Stromal cell of bone marrow (primary cell): ENCODE data around the gene RNF103.
A peak's percentile ranks its signal among the peaks of the same experiment; 100 is the strongest.
"Not testable (repeated sequence)": the region's sequence is repeated elsewhere in the genome, so short reads cannot be mapped to it uniquely, and the experiment has no call there.

ENCODE experiments used
- DNase-seq: peaks from one replicate; pipeline ENCODE4 v3.0.0-alpha.2; 2012; ENCODE audit warnings: low read depth

The RNF103 gene, protein sequence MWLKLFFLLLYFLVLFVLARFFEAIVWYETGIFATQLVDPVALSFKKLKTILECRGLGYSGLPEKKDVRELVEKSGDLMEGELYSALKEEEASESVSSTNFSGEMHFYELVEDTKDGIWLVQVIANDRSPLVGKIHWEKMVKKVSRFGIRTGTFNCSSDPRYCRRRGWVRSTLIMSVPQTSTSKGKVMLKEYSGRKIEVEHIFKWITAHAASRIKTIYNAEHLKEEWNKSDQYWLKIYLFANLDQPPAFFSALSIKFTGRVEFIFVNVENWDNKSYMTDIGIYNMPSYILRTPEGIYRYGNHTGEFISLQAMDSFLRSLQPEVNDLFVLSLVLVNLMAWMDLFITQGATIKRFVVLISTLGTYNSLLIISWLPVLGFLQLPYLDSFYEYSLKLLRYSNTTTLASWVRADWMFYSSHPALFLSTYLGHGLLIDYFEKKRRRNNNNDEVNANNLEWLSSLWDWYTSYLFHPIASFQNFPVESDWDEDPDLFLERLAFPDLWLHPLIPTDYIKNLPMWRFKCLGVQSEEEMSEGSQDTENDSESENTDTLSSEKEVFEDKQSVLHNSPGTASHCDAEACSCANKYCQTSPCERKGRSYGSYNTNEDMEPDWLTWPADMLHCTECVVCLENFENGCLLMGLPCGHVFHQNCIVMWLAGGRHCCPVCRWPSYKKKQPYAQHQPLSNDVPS

DNA sequence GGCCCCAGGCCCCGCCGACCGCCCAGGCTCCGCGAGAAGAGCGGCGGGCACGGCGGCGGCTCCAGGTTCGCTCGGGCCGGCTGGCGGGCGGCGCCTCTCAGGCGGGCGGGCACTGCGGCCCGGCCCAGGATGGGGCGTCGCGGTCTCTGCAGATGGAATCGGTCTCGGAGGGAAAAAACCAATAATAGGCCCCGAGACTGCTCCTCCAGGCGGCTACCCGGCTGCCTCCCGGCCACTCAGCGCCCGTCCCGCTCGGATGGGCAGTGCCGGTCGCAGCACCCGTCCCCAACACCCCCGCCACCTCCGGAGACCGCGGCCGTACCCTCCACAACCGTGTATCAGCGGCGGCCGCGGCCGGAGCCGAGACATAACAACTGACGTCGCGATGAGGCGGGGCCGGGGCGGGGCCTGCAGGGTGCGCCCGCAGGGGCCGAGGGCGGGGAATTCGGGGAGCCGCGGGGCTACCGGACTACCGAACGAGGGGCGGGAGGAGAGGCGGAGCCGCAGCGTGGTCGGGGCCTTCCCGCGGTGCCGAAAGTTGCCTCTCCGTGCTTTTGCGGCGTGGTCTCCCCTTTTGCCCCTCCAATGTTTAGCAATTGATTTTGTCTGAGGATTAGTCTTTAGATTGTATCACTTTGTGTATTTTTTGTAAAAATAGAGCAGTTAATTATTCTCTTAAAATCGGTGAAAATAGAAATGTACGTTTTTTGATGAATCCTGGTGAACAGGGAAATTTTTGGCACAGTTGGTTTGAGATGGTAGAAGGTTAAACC, at the start of gene RNF103:
RNF103 (minus strand) TSS at position 372 of the 773 bp plus-strand sequence. CDS start 979 bp downstream, outside the sequence.
- DNase-seq = peak; percentile 87

DNA sequence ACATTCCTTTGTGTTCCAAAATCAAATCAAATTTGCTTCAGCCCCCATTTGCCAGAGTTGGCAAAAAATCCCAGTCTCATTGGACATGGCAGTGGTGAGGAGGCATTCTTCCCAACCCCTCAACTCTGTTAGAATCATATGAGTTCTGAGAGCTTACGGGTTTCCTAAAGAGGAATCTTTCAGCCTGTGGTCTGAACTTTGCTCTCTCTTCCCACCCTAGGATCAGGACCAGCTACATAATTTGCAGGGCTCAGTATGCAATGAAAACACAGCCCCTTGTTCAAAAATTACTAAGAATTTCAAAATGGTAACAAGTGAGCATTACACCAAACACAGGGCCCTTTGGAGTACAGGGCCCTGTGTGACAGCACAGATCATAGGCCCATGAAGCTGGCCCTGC, 49.3 kb upstream of the RNF103 start:
- no peak for DNase-seq

DNA sequence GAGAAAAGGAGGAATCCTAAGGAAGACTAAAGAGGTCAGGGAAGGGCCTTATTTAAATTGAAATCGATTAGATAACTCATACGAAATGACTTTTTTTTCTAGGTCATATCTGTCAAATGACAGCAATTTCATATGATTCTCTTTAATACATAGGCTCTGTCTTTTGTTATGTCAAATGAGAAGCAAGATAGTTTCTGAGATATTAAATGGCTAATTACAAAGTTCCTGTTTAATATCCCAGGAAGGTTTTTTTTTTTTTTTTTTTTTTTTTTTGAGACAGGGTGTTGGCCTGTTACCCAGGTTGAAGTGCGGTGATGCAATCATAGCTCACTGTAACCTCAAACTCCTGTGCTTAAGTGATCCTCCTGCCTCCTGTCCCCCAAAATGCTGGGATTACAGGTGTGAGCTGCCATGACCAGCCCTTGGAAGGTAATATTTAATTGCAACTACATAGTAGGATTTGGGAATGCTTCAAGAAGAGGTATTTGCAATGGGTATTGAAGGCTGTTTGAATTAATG, 48.4 kb upstream of the RNF103 start:
- DNase-seq = no peak

DNA sequence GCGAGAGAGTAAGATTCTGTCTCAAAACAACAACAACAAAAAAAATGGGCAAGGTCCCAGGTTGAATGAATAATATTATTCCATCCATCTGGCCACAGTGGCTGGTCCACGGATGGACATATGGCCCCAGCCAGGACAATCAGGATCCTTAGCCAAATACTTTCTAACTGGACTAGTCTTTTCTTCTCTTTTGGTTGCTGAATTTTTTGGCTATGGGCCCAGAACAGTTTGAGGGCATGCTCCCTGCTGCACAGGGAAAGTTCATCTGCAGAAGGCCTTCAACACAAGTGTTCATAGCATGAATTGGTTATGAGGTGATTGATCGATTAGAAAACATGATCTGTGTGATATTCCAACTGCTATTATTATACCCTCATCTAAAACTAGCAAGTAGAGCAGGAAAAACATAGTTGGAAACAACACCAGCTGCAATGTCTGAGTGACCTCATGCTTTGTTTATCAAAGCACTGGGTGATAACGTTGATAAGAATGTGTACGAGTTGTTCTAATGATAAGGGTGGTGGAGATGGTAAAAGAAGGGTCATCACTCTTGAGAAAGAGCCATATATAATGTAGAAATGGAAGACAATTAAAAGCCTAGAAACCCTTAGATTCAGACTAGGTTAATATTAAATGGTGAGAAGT, 47.8 kb upstream of the RNF103 start:
- peak; percentile 3 for DNase-seq

DNA sequence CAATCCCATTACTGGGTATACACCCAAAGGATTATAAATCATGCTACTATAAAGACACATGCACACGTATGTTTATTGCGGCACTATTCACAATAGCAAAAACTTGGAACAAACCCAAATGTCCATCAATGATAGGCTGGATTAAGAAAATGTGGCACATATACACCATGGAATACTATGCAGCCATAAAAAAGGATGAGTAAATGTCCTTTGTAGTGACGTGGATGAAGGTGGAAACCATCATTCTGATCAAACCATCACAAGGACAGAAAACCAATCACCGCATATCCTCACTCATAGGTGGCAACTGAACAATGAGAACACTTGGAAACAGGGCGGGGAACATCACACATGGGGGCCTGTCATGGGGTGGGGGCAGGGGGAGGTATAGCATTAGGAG, 45.7 kb upstream of the RNF103 start:
- not testable (repeated sequence) for DNase-seq

DNA sequence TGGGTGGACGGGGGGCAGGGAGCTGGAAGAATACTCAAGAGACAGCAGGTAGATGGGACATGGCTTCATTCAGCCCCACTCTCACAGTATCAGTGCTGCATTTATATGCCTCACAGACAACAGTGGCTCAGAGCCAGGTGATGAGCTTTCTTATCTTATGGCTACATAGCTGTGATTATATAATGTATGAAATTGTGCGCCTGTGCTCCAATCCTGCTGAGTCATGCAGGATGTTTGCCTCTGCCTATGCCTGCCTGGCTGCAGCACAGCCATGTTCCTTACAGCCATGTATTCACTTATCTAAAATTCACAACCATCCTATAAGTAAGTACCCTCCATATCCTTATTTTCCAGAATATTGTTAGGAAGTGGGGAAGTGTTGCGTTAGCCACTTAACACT, 37.7 kb upstream of the RNF103 start:
- DNase-seq = no peak

DNA sequence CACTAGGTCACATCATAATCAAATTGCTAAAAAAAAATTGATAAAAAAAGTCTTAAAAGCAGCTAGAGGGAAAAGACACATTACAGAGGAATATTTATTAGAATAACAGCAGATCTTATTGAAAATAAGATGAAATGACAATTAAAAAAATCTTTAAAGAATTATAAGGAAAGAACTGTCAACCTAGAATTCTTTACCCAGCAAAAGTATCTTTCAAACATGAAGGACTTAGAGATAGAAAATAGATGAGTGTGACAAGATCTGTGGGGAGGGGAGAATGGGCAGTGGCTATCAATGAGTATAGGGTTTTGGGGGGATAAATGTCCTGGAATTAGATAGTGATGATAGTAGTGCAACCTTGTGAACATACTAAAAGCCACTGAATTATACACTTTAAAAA, 26.5 kb upstream of the RNF103 start:
- DNase-seq = no peak

DNA sequence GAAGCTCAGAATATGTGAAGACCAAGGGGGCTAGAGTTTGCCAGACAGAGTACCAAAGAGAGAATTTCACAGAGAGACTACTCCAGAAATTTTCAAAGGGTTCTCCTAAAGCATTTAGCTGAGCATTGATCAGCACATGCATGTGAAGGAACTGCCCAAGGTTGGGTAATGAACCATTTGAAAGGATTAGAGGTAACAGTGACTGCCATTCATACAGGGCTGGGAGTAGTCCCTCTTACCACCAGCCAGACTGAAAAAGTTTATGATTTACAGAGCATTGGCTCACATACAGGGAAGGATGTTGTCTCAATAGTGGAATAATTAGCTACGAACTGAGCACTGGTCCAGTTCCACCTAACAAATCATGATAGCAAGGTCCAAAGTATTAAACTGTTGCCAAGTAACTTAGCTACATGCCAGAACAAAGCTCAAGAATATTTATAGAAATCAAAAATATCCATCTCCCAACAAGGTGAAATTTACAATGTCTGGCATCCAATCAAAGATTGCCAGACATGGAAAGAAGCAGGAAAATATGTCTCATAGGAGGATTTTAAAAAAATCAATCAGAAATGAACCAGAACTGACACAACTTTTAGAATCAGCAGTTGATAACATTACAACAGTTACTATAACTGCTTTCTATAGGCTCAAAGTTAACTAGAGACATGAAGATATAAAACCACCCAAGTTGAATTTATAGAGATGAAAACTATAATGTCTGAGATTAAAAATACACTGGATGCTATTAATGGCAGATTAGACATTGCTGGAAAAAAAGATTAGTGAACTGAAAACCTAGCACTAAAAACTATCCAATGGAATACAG, 25.7 kb upstream of the RNF103 start:
- DNase-seq = no peak

DNA sequence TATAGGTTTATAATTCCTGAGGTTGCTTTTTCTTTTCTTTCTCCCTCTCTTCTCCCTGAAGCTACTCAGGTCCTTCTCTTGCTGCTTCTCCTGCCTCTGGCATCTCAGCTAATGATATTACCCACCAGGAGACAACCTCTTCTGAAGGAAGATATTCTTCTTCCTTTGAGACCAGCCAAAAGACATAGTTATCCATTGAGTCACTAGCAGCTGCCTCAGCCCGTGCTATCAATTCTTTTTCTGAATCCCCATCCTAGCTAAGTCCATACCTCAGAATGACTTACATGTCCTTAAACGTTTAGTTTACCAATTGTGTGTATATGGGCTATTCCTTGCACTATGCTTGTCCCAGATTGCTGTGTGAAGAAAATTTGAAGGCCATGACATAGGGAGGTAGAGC, 25.0 kb upstream of the RNF103 start:
- DNase-seq = no peak

DNA sequence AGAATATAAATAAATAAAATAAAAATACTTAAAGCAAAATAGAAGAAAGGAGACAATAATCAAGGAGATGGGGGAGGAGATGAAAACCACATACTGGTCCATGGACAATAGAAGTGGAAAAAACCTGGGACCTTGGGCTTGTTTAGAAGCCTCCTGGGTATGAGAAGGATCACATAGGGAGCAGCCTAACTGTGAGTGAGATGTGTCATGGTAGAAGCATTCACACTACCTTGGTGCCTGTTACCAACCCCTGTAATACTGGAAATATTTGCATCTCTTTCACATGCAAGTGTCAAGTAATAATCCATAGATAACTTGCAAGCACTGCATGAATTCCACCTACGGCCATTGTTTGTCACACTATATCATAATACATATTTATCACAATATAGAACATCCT, 23.2 kb upstream of the RNF103 start:
- DNase-seq = no peak

DNA sequence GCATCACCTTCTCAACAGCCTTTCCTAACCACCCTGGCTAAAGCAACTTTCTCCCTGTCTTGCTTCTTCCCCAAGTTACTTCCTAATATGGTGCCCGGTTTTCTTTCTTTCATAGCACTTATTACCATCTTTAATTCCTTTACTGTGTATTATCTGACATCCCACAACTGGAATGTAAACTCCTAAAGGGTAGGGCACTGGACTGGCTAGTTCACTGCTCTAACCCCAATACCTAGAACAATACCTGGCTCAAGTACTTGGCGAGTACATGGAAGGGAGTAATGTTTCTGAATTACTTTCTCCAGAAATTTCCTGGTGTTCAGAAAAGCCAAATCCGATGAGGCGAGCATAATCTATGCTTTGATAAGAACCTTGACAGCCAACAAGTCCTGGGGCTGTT, 22.7 kb upstream of the RNF103 start:
- no peak for DNase-seq

DNA sequence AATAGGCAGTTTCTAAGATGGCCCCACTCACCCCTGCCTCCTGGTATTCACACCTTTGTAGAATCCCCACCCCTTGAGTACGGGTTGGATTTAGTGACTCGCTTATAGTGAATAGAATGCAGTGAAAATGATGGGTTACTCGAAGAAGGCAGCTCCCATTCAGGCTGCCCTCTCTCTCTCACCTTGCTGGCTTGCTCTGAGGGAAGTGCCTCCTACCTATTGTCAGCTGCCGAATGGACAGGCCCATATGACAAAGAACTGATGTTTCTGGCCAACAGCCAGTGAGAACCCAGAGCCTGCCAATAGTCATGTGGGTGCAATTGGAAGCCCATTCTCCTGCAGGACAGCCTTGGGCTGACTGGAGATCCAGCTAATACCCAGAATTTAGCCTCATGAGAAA, 22.1 kb upstream of the RNF103 start:
- no peak for DNase-seq

DNA sequence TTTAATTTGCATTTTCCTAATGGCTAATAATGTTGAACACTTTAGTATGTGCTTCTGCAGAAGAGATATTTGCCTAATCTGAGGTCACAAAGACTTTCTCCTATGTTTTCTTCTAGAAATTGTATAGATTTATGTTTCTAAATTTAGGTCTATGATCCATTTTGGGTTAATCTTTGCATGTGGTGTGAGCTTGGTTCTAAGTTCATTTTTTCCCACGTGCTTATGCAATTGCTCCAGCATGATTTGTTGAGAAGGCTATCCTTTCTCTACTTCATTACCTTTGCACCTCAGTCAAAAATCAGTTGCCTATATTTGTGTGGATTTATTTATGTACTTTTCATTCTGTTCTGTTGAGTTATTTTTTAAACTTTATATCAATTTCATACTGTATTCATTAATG, 15.0 kb upstream of the RNF103 start:
- DNase-seq = no peak

DNA sequence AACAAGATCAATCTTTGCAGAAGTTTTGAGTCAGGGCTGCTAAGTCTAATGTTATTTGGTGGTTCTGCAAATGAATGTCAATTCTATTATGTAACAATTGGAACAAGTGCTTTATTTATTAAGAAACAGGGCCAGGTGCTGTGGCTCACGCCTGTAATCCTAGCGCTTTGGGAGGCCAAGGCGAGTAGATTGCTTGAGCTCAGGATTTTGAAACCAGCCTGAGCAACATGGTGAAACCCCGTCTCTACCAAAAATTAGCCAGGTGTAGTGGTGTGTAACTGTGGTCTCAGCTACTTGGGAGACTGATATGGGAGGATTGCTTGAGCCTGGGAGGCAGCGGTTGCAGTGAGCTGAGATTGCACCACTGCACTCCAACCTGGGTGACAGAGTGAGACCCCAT, 13.2 kb upstream of the RNF103 start:
- DNase-seq = no peak

DNA sequence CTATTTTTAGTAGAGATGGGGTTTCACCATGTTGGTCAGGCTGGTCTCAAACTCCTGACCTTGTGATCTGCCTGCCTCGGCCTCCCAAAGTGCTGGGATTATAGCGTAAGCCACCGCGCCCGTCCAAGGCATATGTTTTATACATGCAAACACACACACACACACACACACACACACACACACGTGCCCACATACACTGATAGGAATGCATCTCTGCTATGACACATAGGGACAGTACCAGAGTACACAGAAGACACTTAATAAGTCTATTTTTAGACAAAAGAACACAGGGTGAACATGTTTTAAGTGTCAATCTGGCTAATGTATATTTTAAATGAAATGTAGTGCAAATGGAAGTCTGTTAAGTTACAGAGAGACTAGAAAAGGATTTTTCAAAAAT, 10.7 kb upstream of the RNF103 start:
- no peak for DNase-seq

DNA sequence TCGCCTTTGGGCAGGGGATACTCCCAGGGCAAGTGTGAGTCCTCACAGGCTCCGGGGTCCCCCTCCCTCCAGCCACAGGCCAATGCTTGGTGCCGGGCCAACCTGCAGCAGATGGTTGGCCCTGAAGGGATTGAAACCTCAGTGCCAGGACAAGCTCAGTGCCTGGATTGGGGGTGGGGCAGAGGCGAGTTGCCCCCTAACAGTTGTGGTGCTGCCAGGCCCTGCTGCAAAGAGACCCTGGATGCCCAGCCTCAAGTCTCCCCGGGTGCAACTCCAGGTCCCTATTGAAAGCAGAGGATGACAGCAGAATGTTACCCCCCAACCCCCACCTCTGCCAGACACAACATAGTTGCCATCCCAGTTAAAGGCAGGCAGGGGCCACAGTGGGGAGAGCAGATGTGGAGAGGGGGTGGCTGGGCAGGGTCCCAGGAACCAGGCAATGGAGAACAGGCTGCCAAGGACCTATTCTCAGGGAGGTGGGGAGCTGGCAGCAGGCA, 9.5 kb upstream of the RNF103 start:
- no peak for DNase-seq

DNA sequence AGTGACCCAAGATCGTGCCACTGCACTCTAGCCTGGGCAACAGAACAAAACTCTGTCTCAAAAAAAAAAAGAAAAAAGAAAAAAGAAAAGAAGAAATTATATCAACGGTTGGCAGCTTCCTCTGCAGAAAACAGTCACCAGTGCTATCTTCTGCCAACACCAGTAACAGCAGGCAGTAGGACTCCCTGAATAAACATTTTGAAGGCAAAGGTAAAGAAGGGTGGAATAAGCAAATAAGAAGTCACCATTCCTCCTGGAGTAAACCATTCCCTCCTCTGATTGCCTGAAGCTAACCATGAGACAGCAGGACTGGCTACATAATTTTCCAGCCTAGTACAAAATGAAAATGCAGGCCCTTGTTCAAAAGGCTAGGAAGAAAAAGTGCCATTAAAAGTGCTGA, 9.0 kb upstream of the RNF103 start:
- DNase-seq = no peak

DNA sequence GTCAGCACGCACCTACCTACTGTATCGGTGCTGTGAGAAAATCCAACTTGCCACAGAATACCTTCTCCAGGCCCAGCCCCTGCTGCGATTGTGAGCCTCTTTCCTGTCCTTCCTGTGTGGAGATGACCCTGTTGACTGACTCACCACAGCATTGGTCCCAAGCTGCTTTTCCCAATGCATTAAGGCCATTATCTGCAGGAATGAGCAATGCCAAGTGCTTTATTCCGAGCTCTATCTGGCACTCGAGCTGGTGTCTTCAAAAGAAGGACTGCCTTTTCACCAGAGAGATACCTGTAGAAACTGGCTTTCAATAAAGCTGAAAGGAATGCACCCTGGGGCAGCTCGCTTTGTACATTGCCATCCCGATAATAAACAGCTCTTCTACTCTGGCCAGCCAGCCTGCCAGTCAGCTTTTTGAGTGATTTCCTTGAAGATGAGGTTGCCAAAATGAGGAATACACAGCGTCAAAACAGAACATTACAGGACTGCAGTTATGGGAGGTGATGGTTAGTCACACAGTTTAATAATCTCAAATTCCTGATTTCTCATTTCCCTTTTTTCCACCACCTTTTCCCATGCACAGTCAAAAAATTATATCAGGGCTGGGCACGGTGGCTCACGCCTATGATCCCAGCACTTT, 8.3 kb upstream of the RNF103 start:
- DNase-seq = no peak

DNA sequence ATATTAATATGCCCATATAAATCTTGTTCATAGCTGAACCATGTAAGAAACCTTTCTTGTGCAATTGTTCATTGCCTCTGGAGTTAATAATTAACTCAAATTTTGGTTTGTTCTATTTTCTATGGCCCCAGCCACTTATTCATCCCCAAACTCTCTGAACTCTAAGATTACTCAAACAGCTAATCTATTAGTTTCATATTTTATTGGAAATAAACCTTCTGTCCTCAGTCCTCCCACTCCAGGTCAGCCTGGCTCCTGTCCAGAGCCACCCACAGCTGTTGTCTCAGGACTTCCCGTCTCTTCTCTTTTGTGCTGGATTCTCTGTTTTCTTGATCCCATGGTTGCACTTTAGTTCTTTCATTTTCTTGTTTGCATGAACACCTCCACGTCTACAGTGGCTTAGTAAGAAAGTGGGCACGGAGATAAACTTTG, 4.4 kb upstream of the RNF103 start:
- no peak for DNase-seq

DNA sequence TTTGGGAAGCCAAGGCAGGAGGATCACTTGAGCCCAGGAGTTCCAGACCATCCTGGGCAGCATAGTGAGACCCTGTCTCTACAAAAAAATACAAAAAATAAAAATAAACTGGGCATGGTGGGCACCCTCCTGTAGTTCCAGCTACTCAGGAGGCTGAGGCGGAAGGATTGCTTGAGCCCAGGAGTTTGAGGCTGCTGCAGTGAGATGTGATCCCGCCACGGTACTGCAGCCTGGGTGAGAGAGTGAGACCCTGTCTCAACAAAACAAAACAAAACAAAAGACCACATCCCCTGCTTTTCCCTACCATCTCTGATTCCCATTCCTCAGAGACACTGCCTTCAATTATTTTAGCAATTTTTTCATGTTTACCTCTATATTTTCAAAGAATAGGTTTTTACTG, 3.9 kb upstream of the RNF103 start:
- no peak for DNase-seq

DNA sequence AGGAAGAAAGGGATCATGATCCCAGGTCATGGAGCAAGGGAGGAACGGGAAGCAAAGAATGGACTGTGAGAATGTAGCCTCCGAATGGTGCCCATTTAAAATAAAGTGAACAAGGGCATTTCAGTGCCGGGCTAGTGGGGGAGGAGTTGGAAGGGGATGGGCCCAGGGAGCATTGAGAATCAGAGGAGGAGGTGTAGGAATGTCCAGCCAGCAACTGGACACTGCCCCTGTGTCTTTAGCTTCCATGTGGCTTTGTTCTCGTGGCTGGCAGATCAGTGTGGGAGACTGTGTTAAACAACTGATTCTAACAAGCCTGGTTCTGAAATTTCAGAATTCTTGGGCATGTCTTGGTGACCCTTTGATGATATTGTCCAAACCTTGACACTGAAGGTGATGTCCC, 1.4 kb upstream of the RNF103 start:
- DNase-seq = no peak
